ENCODE data around the gene IAH1.
A peak's percentile ranks its signal among the peaks of the same experiment; 100 is the strongest.
"Not testable (repeated sequence)": the region's sequence is repeated elsewhere in the genome, so short reads cannot be mapped to it uniquely, and the experiment has no call there.

Gene IAH1

GRCh38 chr2:9513946-9514345, 39.6 kb downstream of the IAH1 start:
- H3K36me3 ChIP-seq (ENCODE audit: control insufficient read depth in 1 of 2, insufficient read depth in 2 of 2, low read depth in 1 of 2, low read length in 2 of 2) = peaks cover 25 to 70% of the 10 kb centered on the region in 2 experiments
- H2AFZ ChIP-seq (ENCODE audit: low read depth, low read length); H3K4me3 ChIP-seq (ENCODE audit: insufficient read depth in 1 of 2, low read depth in 1 of 2, low read length in 2 of 2); H2BK120ac ChIP-seq (ENCODE audit: low read depth, low read length); H3K4ac ChIP-seq (ENCODE audit: low read depth in 1 of 2, low read length in 2 of 2); H3K27ac ChIP-seq (ENCODE audit: low read length, poor library complexity, severe bottlenecking); H2BK12ac ChIP-seq (ENCODE audit: low read length in 2 of 2); H3K23ac ChIP-seq (ENCODE audit: low read length in 2 of 2); H2AK5ac ChIP-seq (ENCODE audit: low read length, severe bottlenecking); H3K9me3 ChIP-seq (ENCODE audit: control insufficient read depth, low read length); H3K27me3 ChIP-seq (ENCODE audit: control insufficient read depth in 1 of 2, insufficient read depth in 1 of 2, low read length in 2 of 2); H3K4me2 ChIP-seq (ENCODE audit: low read length, poor library complexity, severe bottlenecking); H2BK5ac ChIP-seq (ENCODE audit: low read depth, low read length, poor library complexity, severe bottlenecking); H3K9ac ChIP-seq (ENCODE audit: low read length); H2BK15ac ChIP-seq (ENCODE audit: low read depth, poor library complexity, severe bottlenecking); DNase-seq; H4K91ac ChIP-seq (ENCODE audit: low read length); H3K14ac ChIP-seq (ENCODE audit: low read length in 2 of 2); H4K8ac ChIP-seq (ENCODE audit: low read length); H3K4me1 ChIP-seq (ENCODE audit: control insufficient read depth, insufficient read depth, low read depth, low read length); H3K18ac ChIP-seq (ENCODE audit: low read depth in 1 of 2, low read length in 2 of 2): not testable (repeated sequence)
- whole genome bisulfite sequencing = 100% methylated on average over 2 of the region's 3 CpGs
- H3K79me1 ChIP-seq (replicated peaks; ENCODE audit: low read length, poor library complexity, severe bottlenecking) = peaks cover 20% of the 10 kb centered on the region

- H2BK15ac ChIP-seq (ENCODE audit: low read depth, poor library complexity, severe bottlenecking) = no peak overlapping the region
- no peak overlapping the region for H2BK12ac ChIP-seq (ENCODE audit: low read length in 2 of 2)
- no peak overlapping the region for H3K23ac ChIP-seq (ENCODE audit: low read length in 2 of 2)
- no peak overlapping the region for H2AK5ac ChIP-seq (ENCODE audit: low read length, severe bottlenecking)
- H3K27ac ChIP-seq (ENCODE audit: low read length, poor library complexity, severe bottlenecking) = no peak overlapping the region
- no peaks in the 10 kb centered on the region for H3K27me3 ChIP-seq (ENCODE audit: control insufficient read depth in 1 of 2, insufficient read depth in 1 of 2, low read length in 2 of 2)
- no peak overlapping the region for H2BK5ac ChIP-seq (ENCODE audit: low read depth, low read length, poor library complexity, severe bottlenecking)
- H4K91ac ChIP-seq (ENCODE audit: low read length) = no peak overlapping the region
- H2BK120ac ChIP-seq (ENCODE audit: low read depth, low read length) = no peak overlapping the region
- no peak overlapping the region for H2AFZ ChIP-seq (ENCODE audit: low read depth, low read length)
- no peak overlapping the region for H3K4me2 ChIP-seq (ENCODE audit: low read length, poor library complexity, severe bottlenecking)
- WGBS = 100% methylated on average over 1 of the region's 2 CpGs
- no peak overlapping the region for H3K9ac ChIP-seq (ENCODE audit: low read length)
- H3K4me3 ChIP-seq (ENCODE audit: insufficient read depth in 1 of 2, low read depth in 1 of 2, low read length in 2 of 2) = no peak overlapping the region
- H3K14ac ChIP-seq (ENCODE audit: low read length in 2 of 2) = no peak overlapping the region
- H4K8ac ChIP-seq (ENCODE audit: low read length) = no peak overlapping the region
- H3K4me1 ChIP-seq (ENCODE audit: control insufficient read depth, insufficient read depth, low read depth, low read length) = no peaks in the 10 kb centered on the region
- no peak overlapping the region for H3K4ac ChIP-seq (ENCODE audit: low read depth in 1 of 2, low read length in 2 of 2)
- H3K79me1 ChIP-seq (replicated peaks; ENCODE audit: low read length, poor library complexity, severe bottlenecking) = peaks cover 28% of the 10 kb centered on the region
- no peak overlapping the region for H3K18ac ChIP-seq (ENCODE audit: low read depth in 1 of 2, low read length in 2 of 2)
- peaks cover 33 to 87% of the 10 kb centered on the region in 2 experiments for H3K36me3 ChIP-seq (ENCODE audit: control insufficient read depth in 1 of 2, insufficient read depth in 2 of 2, low read depth in 1 of 2, low read length in 2 of 2)
- DNase-seq = no peak
- no peaks in the 10 kb centered on the region for H3K9me3 ChIP-seq (ENCODE audit: control insufficient read depth, low read length)
Observed at GRCh38 chr2:9517118-9517782, 42.9 kb downstream of the IAH1 start.

- no peak overlapping the region for H3K14ac ChIP-seq (ENCODE audit: low read length in 2 of 2)
- H3K4me3 ChIP-seq (ENCODE audit: insufficient read depth in 1 of 2, low read depth in 1 of 2, low read length in 2 of 2) = no peak overlapping the region
- no peaks in the 10 kb centered on the region for H3K27me3 ChIP-seq (ENCODE audit: control insufficient read depth in 1 of 2, insufficient read depth in 1 of 2, low read length in 2 of 2)
- H2BK15ac ChIP-seq (ENCODE audit: low read depth, poor library complexity, severe bottlenecking) = no peak overlapping the region
- no peak overlapping the region for H2BK120ac ChIP-seq (ENCODE audit: low read depth, low read length)
- no peak overlapping the region for H3K4ac ChIP-seq (ENCODE audit: low read depth in 1 of 2, low read length in 2 of 2)
- H2AK5ac ChIP-seq (ENCODE audit: low read length, severe bottlenecking) = no peak overlapping the region
- DNase-seq = no peak
- 95% methylated on average over 3 of the region's 3 CpGs for WGBS
- H3K4me1 ChIP-seq (ENCODE audit: control insufficient read depth, insufficient read depth, low read depth, low read length) = no peaks in the 10 kb centered on the region
- peaks cover 24% of the 10 kb centered on the region for H3K79me1 ChIP-seq (replicated peaks; ENCODE audit: low read length, poor library complexity, severe bottlenecking)
- no peak overlapping the region for H2BK5ac ChIP-seq (ENCODE audit: low read depth, low read length, poor library complexity, severe bottlenecking)
- H3K18ac ChIP-seq (ENCODE audit: low read depth in 1 of 2, low read length in 2 of 2) = no peak overlapping the region
- H2BK12ac ChIP-seq (ENCODE audit: low read length in 2 of 2) = no peak overlapping the region
- peak overlapping the region in 1 of 2 experiments; percentile 23 for H3K23ac ChIP-seq (ENCODE audit: low read length in 2 of 2)
- H3K9ac ChIP-seq (ENCODE audit: low read length) = no peak overlapping the region
- no peak overlapping the region for H4K91ac ChIP-seq (ENCODE audit: low read length)
- H4K8ac ChIP-seq (ENCODE audit: low read length) = no peak overlapping the region
- H3K27ac ChIP-seq (ENCODE audit: low read length, poor library complexity, severe bottlenecking) = no peak overlapping the region
- no peak overlapping the region for H2AFZ ChIP-seq (ENCODE audit: low read depth, low read length)
- no peaks in the 10 kb centered on the region for H3K9me3 ChIP-seq (ENCODE audit: control insufficient read depth, low read length)
- H3K36me3 ChIP-seq (ENCODE audit: control insufficient read depth in 1 of 2, insufficient read depth in 2 of 2, low read depth in 1 of 2, low read length in 2 of 2) = peaks cover 25 to 86% of the 10 kb centered on the region in 2 experiments
- H3K4me2 ChIP-seq (ENCODE audit: low read length, poor library complexity, severe bottlenecking) = no peak overlapping the region
Observed at GRCh38 chr2:9518163-9518562, 43.8 kb downstream of the IAH1 start.

DNA sequence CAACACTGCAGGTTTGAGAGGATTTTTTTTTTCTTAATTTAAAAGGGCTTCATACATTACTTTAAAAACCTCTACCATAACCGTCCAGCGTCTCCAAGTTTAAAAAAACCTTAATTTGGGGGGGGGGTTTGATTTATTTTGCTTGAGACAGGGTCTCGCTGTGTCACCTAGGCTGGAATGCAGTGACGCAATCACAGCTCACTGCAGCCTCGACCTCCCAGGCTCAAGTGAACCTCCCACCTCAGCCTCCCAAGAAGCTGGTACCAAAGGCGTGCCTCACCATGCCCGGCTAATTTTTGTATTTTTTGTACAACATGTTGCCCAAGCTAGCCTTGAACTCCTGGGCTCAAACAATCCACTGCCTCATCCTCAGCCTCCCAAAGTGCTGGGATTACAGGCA, 44.4 kb downstream of the IAH1 start:
- Histone ChIP-seq H2BK15ac (ENCODE audit: low read depth, poor library complexity, severe bottlenecking) (no peak overlapping the region), H3K9me3 (ENCODE audit: control insufficient read depth, low read length) (no peaks in the 10 kb centered on the region), H3K79me1 (replicated peaks; ENCODE audit: low read length, poor library complexity, severe bottlenecking) (peaks cover 25% of the 10 kb centered on the region), H4K8ac (ENCODE audit: low read length) (peak overlapping the region; percentile 39), H2AFZ (ENCODE audit: low read depth, low read length) (no peak overlapping the region), H2BK12ac (ENCODE audit: low read length in 2 of 2) (no peak overlapping the region), H3K4me2 (ENCODE audit: low read length, poor library complexity, severe bottlenecking) (no peak overlapping the region), H2BK120ac (ENCODE audit: low read depth, low read length) (no peak overlapping the region), H3K9ac (ENCODE audit: low read length) (no peak overlapping the region), H3K14ac (ENCODE audit: low read length in 2 of 2) (no peak overlapping the region), H3K4me1 (ENCODE audit: control insufficient read depth, insufficient read depth, low read depth, low read length) (no peaks in the 10 kb centered on the region), H3K4me3 (ENCODE audit: insufficient read depth in 1 of 2, low read depth in 1 of 2, low read length in 2 of 2) (no peak overlapping the region), H2AK5ac (ENCODE audit: low read length, severe bottlenecking) (no peak overlapping the region), H3K27ac (ENCODE audit: low read length, poor library complexity, severe bottlenecking) (no peak overlapping the region), H3K36me3 (ENCODE audit: control insufficient read depth in 1 of 2, insufficient read depth in 2 of 2, low read depth in 1 of 2, low read length in 2 of 2) (peaks cover 20 to 87% of the 10 kb centered on the region in 2 experiments), H3K23ac (ENCODE audit: low read length in 2 of 2) (no peak overlapping the region), H3K27me3 (ENCODE audit: control insufficient read depth in 1 of 2, insufficient read depth in 1 of 2, low read length in 2 of 2) (no peaks in the 10 kb centered on the region), H2BK5ac (ENCODE audit: low read depth, low read length, poor library complexity, severe bottlenecking) (no peak overlapping the region), H4K91ac (ENCODE audit: low read length) (peak overlapping the region; percentile 23), H3K18ac (ENCODE audit: low read depth in 1 of 2, low read length in 2 of 2) (peak overlapping the region in 1 of 2 experiments; percentile 22), H3K4ac (ENCODE audit: low read depth in 1 of 2, low read length in 2 of 2) (no peak overlapping the region)
- WGBS = 97% methylated on average over 6 of the region's 7 CpGs
- no peak for DNase-seq

All from mesenchymal stem cell (in vitro differentiated cells and primary cell).